Suppressor macrophage treated with lipopolysaccharide for 4 hours (primary cell): Measurements from ENCODE around the gene ZNF548.

Experiments
- DNase-seq: peaks from one replicate; pipeline ENCODE4 v3.0.0-alpha.2; 2020

Gene ZNF548

GRCh38 chr19:57403737-57404563 lies 14.3 kb downstream of the ZNF548 start:
- DNase-seq = no peak

GRCh38 chr19:57406516-57407123 lies 17.0 kb downstream of the ZNF548 start:
- DNase-seq = peak; percentile 44

GRCh38 chr19:57410877-57411671 lies 21.4 kb downstream of the ZNF548 start, which contains the start of gene ZNF17:
ZNF17 (plus strand) TSS chr19:57411161; CDS start chr19:57413616, 2,455 bp downstream.
- DNase-seq = peak; percentile 95

GRCh38 chr19:57419439-57419838 lies 29.8 kb downstream of the ZNF548 start:
- no peak for DNase-seq

- DNase-seq = no peak
Observed at GRCh38 chr19:57421037-57421436, 31.4 kb downstream of the ZNF548 start.

- DNase-seq = no peak
Observed at GRCh38 chr19:57434386-57435061, 44.9 kb downstream of the ZNF548 start.

GRCh38 chr19:57435062-57435978 lies 45.7 kb downstream of the ZNF548 start, which contains the start of gene ZNF749:
ZNF749 (plus strand) TSS chr19:57435325; CDS start chr19:57435579, 254 bp downstream.
- DNase-seq = peak; percentile 98

GRCh38 chr19:57436417-57436816 lies 46.8 kb downstream of the ZNF548 start:
- DNase-seq = no peak

- DNase-seq = no peak
Observed at GRCh38 chr19:57437931-57438330, 48.3 kb downstream of the ZNF548 start.

GRCh38 chr19:57438925-57439324 lies 49.3 kb downstream of the ZNF548 start:
- no peak for DNase-seq

- no peak for DNase-seq
Observed at GRCh38 chr19:57441979-57442752, 52.5 kb downstream of the ZNF548 start.

- no peak for DNase-seq
Observed at GRCh38 chr19:57443121-57443696, 53.6 kb downstream of the ZNF548 start.

- no peak for DNase-seq
Observed at GRCh38 chr19:57452307-57452706, 62.7 kb downstream of the ZNF548 start.
